Thyroid gland (tissue), 4 donors: ENCODE results near the gene DES. TPM values are rescaled to one million over a fixed set of nuclear protein-coding genes. Genes with fewer than 3 reads are reported as not detected.

Experiments used
- DNase-seq, 2 donors: peaks; one replicate each; pipeline ENCODE4 v3.0.0-alpha.2; 2019
- H3K27ac ChIP-seq, 3 donors: fragments of 200-600 bp; sonication (generic); 1 replicate in 2 of 3; 2 replicates in 1 of 3; pipeline ENCODE4 v1.5.1; 2016 to 2019; ENCODE audit warnings: mild to moderate bottlenecking in 1 of 3, moderate library complexity in 1 of 3
- H3K27me3 ChIP-seq: fragments of 200-600 bp; sonication (generic); one replicate; pipeline ENCODE4 v1.5.1; 2019
- H3K36me3 ChIP-seq, 2 donors: fragments of 200-600 bp; sonication (generic); one replicate each; pipeline ENCODE4 v1.5.1; 2016 to 2019
- H3K4me1 ChIP-seq, 2 donors: fragments of 200-600 bp; sonication (generic); one replicate each; pipeline ENCODE4 v1.5.1; 2017 to 2019
- H3K4me3 ChIP-seq, 3 donors: fragments of 200-600 bp; sonication (generic); replicated peaks in 1 of 3; 1 replicate in 2 of 3; 2 replicates in 1 of 3; pipeline ENCODE4 v1.5.1; 2016; ENCODE audit warnings: mild to moderate bottlenecking in 1 of 3
- H3K9me3 ChIP-seq: fragments of 200-600 bp; sonication (generic); one replicate; pipeline ENCODE4 v1.5.1; 2017
- POLR2A ChIP-seq, 2 donors: fragments of 450-650 bp; IDR thresholded peaks; one replicate each; pipeline ENCODE4 v1.6.1; 2017; ENCODE audit warnings: antibody characterized with exemption in 2 of 2, mild to moderate bottlenecking in 2 of 2, moderate library complexity in 1 of 2
- WGBS, 2 donors: methylation state at CpG; one replicate each; pipeline ENCODE4 v1.1.5; 2017; 5-methylcytosine and 5-hydroxymethylcytosine counted together
- intact Hi-C: fragments of 100-400 bp; cut with DNase I; formaldehyde crosslinking; loops from one replicate; pipeline ENCODE4 v1.15.1; 2023
- total RNA-seq, 4 donors: library from RNA; depleted of rRNA; stranded (reverse); fragments of >200 nt; gene quantifications; one replicate each; pipeline ENCODE4 v1.2.3, GENCODE V29; 2016
- TF ChIP-seq, protein P1 (sequence below), 6 experiments: fragments of 200-600 bp in 3 of 6; fragments of 450-650 bp in 3 of 6; sonication (generic) in 3 of 6; IDR thresholded peaks; one replicate each; pipeline ENCODE4 v1.5.1; 2016 to 2019; ENCODE audit warnings: antibody characterized with exemption in 6 of 6, mild to moderate bottlenecking in 2 of 6, inconsistent platforms in 1 of 6, moderate library complexity in 1 of 6

Gene DES
- total RNA-seq, 4 donors from 2014 or later = 26.7 to 54.4 (median 28.7) TPM

DNA sequence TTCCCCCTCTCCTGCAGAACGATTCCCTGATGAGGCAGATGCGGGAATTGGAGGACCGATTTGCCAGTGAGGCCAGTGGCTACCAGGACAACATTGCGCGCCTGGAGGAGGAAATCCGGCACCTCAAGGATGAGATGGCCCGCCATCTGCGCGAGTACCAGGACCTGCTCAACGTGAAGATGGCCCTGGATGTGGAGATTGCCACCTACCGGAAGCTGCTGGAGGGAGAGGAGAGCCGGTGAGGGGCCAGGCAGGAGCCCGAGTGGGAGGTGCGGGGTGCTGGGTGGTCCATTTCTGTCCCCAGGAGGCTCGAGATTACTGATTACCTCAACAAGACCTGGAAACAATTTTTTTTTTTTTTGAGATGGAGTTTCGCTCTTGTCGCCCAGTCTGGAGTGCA is 3.1 kb downstream of the DES start:
- 89 to 94% methylated on average over 17 of the region's 17 CpGs for WGBS, 2 donors
- Histone ChIP-seq H3K9me3 (no peaks in the 10 kb centered on the region), H3K27ac (no peak overlapping the region), H3K36me3 (no peaks in the 10 kb centered on the region), H3K4me3 (no peak overlapping the region), H3K27me3 (peaks cover 9% of the 10 kb centered on the region), H3K4me1 (peaks cover 5 to 22% of the 10 kb centered on the region in 2 donors)
- intact Hi-C loops = no loop called here
- no peak for TF ChIP-seq POLR2A (IDR thresholded peaks at IDR 0.05)
- TF ChIP-seq, protein P1, sequence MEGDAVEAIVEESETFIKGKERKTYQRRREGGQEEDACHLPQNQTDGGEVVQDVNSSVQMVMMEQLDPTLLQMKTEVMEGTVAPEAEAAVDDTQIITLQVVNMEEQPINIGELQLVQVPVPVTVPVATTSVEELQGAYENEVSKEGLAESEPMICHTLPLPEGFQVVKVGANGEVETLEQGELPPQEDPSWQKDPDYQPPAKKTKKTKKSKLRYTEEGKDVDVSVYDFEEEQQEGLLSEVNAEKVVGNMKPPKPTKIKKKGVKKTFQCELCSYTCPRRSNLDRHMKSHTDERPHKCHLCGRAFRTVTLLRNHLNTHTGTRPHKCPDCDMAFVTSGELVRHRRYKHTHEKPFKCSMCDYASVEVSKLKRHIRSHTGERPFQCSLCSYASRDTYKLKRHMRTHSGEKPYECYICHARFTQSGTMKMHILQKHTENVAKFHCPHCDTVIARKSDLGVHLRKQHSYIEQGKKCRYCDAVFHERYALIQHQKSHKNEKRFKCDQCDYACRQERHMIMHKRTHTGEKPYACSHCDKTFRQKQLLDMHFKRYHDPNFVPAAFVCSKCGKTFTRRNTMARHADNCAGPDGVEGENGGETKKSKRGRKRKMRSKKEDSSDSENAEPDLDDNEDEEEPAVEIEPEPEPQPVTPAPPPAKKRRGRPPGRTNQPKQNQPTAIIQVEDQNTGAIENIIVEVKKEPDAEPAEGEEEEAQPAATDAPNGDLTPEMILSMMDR (IDR thresholded peaks at IDR 0.05) = no peak
- DNase-seq = no peak

- Histone ChIP-seq H3K27ac (no peak overlapping the region), H3K9me3 (no peaks in the 10 kb centered on the region), H3K27me3 (peaks cover 4% of the 10 kb centered on the region), H3K4me1 (peaks cover 5 to 21% of the 10 kb centered on the region in 2 donors), H3K4me3 (no peak overlapping the region), H3K36me3 (no peaks in the 10 kb centered on the region)
- no peak for TF ChIP-seq POLR2A (IDR thresholded peaks at IDR 0.05)
- TF ChIP-seq, protein P1 (IDR thresholded peaks at IDR 0.05) = no peak
- 90 to 93% methylated on average over 8 of the region's 8 CpGs for WGBS, 2 donors
- intact Hi-C loops = no loop called here
- DNase-seq = no peak
These were observed 4.9 kb downstream of the DES start for GRCh38 chr2:219422952-219423534.

DNA sequence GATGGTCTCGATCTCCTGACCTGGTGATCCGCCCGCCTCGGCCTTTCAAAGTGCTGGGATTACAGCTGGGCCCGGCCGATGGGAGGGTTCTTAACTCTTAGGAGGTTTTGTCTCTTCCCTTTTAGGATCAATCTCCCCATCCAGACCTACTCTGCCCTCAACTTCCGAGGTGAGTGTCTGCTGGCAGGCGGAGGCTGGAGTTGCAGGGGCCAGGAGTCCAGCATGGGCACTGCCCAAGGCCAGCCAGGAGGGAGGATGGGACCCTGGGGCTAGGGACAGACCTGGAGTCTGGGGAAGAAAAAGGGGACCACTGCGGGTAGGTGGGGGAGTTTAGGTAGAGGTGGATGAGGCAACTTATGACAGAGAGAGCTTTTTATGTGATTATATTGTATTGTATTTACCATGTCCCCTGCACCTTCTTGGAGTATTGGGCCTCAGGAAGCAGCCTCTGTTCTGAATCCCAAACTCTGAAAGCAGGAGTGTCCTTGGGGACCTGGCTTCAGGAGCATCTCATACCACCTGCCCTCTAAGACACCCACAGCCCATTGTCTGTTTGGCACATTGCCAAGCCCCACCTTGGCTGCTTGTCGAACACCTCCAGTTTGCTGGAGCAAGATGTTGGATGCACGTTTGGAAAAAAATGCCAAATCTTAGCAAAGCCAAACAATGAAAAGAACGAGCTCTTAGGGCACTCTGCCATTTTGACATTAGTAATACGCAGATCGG is 5.6 kb downstream of the DES start:
- Histone ChIP-seq H3K4me1 (peaks cover 5 to 14% of the 10 kb centered on the region in 2 donors), H3K27ac (no peak overlapping the region), H3K27me3 (no peaks in the 10 kb centered on the region), H3K36me3 (no peaks in the 10 kb centered on the region), H3K4me3 (no peak overlapping the region), H3K9me3 (no peaks in the 10 kb centered on the region)
- intact Hi-C loops = no loop called here
- TF ChIP-seq, protein P1 (IDR thresholded peaks at IDR 0.05) = no peak
- TF ChIP-seq POLR2A (IDR thresholded peaks at IDR 0.05) = no peak
- DNase-seq = peak in 1 of 2 donors; percentile 11
- 72% methylated on average over 14 of the region's 14 CpGs for WGBS, 2 donors

DNA sequence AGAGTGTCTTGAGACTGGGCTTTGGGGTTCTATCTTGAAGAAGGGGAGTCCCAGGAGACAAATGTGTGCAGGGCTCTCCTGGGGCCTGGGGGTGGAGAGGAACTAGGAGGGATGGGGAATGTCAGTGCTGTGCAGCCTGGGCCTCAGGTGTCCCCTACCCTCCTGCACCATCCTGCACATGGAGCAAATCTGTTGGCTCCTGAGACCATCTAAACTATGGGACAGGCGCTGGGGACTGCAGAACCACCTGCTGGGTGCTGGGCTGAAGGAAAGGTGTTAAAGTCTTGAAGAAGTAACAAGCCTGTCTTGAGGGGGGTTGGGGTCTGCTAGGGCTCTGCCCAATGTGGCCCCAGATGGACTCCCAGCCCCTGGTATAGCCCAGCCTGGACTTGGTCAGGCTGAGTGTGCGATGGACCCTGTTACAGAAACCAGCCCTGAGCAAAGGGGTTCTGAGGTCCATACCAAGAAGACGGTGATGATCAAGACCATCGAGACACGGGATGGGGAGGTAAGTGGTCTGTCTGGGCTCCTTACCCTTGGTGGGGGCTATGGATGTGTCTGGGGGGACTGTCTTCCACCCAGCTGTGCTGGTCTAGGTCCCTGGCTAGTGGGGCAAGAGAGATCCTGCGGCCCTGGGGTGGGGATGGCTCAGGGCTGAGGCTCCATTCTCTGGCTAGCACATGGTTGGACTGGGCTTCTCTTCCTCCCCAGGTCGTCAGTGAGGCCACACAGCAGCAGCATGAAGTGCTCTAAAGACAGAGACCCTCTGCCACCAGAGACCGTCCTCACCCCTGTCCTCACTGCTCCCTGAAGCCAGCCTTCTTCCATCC is 7.3 kb downstream of the DES start:
- no peak for TF ChIP-seq POLR2A (IDR thresholded peaks at IDR 0.05)
- TF ChIP-seq, protein P1 (IDR thresholded peaks at IDR 0.05) = no peak
- 84 to 94% methylated on average over 8 of the region's 8 CpGs for WGBS, 2 donors
- H3K36me3 ChIP-seq = no peaks in the 10 kb centered on the region
- no peaks in the 10 kb centered on the region for H3K27me3 ChIP-seq
- intact Hi-C loops = no loop called here
- no peaks in the 10 kb centered on the region for H3K9me3 ChIP-seq
- H3K4me3 ChIP-seq = no peak overlapping the region
- no peak overlapping the region for H3K27ac ChIP-seq
- peaks cover 5 to 11% of the 10 kb centered on the region in 2 donors for H3K4me1 ChIP-seq
- DNase-seq = no peak
